ENCODE measurements around the gene CPN2. TPM values are rescaled to one million over a fixed set of nuclear protein-coding genes. Genes with fewer than 3 reads are reported as not detected.

The CPN2 gene
- total RNA-seq, 1 experiment from 2014 or later: not detected

DNA sequence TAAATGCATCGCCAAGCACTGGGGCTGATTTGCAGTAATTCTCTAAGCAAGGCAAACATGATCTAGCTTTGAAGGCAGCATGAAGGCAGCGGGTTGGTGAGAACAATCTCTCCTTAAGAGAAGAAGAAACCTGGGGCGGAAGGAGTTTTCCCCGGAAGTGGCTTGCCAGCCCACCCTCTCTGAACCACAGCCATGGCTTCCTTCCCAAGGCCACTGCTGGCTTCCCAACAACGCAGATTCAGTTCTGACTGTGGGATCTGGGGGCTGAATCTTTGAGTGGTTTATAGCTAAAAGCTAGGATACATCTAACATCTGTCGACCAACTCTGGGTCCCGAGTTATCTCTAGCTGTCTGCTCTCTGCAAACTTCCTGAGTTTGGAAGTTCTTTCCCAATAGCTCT, 4.3 kb upstream of the CPN2 start:
- no peak for DNase-seq (ENCODE audit: low read depth)

DNA sequence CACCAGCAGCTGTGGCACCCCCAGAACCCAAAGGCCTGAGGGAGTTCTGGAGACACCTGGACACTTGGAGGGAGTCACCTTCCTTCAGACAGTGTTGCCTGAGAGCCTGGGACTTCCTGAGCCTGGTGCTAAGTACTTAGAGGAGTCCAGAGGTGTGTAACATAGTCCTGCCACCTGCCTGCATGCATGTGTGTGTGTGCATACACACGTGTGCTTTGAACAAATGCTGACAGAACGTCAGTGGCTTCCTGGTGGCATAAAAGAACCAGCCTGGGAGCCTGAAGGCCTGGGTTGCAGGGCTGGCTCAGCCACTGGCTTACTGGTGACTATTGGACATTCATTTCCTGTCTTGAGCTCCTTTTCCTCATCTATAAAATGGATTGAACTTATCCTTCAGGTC, 3.2 kb upstream of the CPN2 start:
- DNase-seq (ENCODE audit: low read depth): no peak

DNA sequence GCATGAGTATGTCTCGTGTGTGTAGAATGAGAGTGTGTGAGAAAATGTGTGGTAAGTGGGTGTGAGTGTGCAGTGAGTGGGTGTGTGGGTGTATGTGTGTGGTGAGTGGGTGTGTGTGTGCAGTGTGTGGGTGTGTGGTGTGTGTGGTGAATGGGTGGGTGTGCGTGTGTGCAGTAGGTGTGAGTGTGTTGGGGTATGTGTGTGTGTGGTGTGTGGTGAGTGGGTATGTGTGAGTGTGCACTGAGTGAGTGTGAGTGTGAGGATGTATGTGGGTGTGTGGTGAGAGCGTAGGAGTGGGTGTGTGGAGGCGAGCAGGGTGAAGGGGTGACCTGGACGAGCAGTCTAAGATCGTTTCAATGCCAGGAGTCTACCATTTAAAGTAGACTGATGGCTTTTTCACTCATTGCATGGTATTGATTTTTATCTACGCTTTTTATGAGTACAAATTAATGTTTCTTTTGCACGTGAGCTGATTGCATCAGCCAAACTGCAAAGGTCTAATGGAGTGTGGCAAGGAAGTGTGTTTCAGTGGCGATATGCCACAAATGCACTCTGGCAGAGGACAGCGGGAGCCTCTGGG, 1.6 kb upstream of the CPN2 start:
- DNase-seq (ENCODE audit: low read depth): no peak

DNA sequence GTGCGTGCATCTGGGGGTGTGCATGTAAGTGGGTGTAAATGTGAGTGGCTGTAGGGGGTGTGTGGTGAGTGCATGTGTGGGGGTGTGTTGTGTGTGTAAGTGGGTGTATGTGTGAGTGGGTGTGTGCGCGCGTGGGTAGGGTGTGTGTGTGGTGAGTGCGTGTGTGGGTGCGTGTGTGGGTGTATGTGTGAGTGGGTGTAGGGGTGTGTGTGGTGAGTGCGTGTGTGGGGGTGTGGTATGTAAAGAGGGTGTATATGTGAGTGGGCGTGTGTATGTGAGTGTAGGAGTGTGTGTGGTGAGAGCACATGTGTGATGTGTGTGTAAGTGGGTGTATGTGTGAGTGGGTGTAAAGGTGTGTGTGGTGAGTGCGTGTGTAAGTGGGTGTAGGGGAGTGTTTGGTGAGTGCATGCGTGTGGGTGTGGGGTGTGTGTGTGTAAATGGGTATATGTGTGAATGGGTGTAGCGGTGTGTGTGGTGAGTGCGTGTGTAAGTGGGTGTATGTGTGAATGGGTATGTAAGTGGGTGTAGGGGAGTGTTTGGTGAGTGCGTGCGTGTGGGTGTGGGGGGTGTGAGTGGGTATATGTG, 916 bp upstream of the CPN2 start:
- no peak for DNase-seq (ENCODE audit: low read depth)

DNA sequence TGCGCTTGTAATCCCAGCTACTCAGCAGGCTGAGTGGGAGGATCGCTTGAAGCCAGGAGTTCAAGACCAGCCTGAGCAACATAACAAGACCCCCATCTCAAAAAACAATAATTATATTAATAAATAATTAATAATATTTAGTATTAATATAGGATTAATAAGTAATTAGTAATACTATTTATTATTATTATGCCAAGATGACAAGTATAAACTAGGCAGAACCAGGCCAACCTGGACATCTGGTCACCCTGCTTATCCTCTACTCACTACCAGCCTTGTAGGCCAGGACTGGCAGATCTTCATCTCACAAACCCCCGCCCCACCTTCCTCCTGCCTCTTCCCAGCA, 429 bp downstream of the CPN2 start:
- DNase-seq (ENCODE audit: low read depth): no peak

DNA sequence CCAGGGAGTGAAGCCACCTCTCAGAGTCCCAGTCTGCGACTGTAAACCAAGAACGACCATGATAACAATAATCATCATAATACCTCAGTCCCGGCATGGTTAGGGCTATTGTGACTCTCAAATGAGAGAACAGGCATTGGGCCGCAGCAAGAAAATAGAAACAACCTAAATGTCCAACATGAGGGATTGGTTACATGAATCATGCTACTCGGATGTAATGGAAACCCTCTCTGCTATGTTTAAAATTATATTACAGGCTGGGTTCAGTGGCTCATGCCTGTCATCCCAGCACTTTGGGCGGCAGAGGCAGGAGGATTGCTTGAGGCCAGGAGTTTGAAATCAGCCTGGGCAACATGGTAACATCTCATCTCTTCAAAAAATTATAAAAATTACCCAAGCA, 2.8 kb downstream of the CPN2 start:
- DNase-seq (ENCODE audit: low read depth): no peak

DNA sequence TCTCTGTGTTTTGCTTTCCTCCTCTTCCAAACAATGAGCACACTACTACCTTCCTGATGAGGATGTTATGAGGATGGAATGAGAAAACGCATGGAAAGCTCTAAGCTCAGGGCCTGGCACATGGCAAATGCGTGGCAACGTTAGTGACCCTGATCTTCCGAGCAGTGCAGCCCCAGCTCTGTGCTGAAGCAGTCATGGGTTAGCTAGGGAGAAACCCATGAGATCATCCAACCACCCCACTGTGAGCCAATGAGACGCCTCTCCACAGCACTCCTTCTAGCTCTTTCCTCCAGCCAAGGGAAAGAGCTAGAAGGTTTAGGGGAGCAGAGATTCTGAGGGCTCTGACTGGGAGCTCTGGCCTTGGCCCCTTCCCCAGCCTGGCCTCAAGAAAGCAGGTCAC, 4.5 kb downstream of the CPN2 start:
- no peak for DNase-seq (ENCODE audit: low read depth)

DNA sequence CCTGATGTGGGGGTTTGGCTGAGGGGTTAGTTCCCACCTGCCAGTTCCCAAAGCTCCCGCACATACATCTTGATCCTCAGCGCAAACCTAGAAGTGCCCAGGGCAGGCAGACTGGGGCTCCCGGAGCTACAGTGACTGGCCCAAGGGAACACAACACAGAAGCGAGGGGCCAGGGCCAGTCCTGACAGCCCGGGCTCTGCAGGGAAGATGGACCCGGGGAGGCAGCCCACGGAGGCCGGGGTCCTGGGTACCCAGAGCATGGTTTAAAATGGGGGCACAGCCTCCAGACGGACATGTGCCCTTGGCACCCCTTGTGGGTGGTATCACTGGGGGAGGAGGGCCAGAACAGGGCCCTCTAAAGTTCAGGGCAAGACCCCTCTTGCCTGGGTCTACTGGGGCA, 5.1 kb downstream of the CPN2 start:
- DNase-seq (ENCODE audit: low read depth): no peak

DNA sequence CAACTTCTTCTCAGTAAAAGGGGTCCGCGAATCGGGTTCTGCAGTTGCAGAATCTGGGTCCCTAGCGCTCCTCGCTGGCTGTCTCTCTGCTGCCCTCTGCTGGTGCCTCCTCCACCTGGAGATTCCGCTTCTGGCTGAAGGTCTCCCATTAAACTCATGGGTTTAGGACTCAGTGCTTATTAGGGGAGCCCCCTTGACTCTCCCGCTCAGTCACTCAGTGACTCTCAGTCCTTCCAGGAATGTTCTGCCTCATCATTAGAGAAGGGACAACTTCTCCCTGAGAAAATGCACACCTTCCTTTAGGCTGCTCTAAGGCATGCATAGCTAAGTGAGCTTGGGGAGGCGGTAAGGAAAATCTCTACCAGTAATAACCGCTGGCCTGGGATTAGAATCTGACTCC, 7.1 kb downstream of the CPN2 start:
- DNase-seq (ENCODE audit: low read depth): peak; percentile 56

DNA sequence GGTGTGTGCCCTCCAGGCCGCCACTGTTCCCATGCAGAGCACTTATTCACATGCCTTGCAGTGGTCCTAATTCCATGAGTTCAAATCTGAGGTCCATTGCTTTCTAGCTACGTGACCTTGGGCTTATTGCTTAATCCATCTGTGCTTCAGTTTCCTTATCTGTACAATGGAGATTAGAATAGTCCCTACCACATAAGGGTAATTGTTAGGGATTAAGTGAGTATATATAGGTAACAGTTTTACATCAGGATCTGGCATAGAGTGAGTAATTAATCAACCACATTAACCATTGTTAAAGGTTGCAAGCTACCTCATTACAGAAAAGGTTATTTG, 7.6 kb downstream of the CPN2 start:
- DNase-seq (ENCODE audit: low read depth): no peak

DNA sequence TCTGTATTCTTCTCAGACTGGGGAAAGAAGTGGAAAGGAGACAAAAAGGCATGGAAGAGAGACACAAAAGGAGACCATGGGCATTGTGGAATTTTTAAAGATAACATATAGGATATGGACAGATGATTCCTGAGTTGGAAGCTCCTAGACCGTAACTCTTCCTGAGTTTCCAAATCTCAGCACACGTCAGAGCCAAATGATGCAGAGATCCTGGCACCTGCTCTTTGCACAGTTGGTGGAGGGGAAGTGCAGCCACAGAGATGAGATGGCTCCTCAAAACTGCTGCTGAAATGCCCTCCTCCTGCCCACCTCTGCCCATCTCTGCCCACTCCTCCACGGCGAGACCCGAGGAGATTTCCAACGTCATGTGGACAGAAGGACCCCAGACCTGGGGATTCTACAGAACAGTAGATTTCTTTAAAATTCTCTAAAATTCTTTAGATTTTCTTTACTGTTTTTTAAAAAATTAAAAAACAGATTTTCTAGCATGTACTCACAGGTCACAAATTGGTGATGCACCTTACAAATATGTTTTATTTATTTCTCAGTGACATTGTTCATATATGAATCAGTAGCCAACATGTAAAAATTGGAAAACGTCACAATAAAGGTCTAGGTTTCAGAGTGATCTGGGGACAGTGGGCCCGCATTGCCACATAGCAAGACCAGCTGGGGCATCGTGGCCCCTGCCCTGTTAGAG, 8.1 kb downstream of the CPN2 start:
- DNase-seq (ENCODE audit: low read depth): peak; percentile 35

DNA sequence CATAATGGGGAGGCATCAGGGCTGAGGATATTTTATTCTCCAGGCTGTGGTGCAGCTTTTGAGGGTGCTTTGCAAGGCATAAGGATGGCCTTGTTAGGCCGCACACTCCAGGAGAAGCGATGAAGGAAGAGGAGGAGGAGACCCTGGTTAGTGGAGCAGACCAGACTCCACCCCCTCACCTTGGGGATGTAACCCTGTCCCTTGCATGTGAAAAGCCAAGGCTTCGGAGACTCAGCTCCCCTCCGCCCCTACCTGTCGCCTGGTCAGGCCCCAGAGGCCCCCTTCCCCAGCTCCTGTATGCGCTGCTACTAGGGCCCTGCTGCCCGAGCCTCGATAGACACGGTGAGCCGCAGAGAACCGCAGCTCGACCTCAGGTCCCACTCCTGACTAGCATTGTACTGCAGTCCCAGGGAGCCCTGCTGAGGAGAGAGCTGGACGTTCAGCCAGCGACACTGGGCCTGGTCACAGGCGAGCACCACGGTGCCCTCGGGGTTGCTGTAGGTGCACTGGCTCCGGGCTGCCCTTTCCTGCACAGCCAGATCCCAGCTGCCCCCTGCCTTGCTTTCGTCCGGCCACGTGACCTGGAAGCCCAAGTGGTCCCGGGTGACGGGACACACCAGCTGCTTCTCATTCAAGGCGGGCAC, 10.2 kb downstream of the CPN2 start:
- DNase-seq (ENCODE audit: low read depth): no peak

DNA sequence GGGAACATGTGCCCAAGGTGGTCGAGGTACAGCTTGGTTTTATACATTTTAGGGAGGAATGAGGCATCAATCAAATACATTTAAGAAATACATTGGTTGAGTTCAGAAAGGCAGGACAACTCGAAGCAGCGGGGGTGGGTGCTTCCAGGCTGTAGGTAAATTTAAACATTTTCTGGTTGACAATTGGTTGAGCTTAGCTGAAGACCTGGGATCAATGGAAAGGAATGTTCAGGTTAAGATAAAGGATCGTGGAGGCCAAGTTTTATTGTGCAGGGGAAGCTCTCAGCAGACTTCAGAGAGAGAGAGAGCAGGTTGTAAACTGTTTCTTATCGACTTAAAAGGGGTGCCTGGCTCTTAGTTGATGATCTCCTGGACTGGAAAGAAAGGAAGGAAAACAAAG, 11.3 kb downstream of the CPN2 start:
- no peak for DNase-seq (ENCODE audit: low read depth)

DNA sequence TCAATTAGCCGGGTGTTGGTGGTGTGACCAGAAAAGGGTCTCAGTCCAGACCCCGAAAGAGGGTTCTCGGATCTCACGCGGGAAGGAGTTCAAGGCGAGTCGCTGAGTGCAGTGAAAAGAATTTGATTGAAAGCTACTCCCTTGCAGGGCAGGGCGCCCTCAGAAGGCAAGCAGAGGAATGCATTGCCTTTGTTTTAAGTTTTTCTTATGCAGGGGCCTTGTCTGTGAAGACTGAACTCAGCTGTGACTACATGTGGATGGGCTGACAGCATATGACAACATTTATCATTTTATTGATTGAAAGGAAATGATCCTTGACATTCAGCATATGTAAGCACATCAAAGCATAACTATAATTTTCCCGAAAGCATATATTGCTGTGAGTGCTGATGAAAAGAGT, 11.8 kb downstream of the CPN2 start:
- no peak for DNase-seq (ENCODE audit: low read depth)

DNA sequence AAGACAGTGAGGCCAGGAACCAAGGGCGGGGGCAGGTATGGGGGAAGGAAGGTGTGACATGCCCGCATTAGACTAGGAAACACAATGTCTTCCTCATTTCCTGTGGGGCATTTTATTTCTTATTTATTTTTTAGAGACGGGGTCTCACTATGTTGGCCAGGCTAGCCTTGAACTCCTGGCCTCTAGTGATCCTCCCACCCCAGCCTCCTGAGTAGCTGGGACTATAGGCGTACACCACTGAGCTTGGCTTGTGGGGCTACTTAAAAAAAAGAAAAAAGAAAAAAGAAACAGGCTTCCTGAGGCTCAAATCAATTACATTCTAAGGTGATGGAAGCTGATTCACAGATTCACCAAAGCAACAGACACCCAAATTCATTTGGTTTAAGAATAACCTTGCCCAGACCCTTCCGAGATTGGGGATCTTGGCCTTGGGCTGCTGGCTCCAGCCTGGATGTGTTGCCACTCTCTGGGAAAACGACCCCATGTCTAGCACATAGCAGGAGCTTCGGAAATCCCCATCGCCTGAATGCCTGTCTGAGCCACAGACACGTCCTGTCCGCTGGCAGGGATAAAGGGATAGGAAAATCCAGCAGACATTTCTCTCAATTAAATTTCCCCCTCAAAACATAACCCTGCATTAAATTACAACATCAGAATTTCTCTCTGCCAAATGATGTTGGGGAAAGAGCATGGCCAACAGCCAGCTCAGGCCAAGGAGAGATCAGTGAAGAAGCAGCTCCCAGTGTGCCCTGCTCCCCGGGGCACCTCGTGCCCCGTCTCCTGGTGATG, 13.0 kb downstream of the CPN2 start:
- DNase-seq (ENCODE audit: low read depth): no peak

DNA sequence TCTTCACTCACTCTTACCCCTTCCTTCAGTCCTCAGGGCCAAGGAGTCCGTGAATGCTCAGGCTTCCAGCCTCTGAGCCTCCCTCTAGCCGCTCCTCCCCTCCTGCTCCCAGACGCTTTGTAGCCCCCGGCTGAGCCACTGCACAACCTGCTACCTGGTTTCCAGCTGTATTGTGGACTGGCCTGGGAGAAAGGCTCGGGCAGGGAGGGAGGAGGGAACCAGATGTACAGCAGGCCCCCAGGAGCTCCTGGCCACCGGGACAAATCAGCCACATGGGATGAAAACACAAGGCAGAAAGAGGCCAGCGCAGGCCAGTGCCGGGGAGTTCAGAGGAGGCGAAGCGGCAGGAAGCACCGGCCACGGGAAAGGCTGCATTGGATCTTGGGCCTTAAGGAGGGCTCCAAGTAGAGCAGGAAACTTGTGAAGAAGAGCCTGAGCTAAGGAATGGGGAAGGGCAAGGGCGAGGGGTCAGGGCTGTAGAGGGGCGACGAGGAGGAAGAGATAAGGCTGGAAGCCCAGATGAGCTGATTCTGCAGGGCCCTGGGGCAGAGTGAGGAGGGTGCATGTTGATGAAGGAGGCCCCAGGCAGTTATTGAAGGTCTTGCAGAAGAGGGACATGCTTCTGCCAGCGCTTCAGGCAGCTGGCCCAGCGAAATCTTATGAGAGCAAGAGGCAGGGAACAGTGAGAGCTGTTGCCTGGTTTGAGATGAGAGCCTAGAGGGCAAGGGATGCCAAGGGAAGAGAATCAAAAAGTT, 14.3 kb downstream of the CPN2 start:
- no peak for DNase-seq (ENCODE audit: low read depth)

DNA sequence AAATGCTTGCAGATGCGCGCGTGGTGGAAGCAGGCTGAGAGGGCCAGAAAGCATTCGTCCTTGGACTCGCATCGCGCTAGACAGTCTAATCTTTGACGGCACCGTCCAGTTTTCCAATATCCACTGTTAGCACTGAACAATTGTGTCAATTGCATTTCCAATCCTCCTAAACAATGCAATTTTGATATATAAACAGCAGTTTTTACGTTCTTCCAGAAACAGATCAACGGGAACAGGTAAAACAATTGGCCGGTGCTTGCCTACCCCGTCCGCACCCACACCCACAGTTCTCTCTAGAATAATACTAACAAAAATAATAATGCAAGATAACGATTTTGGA, 17.2 kb downstream of the CPN2 start:
- no peak for DNase-seq (ENCODE audit: low read depth)

DNA sequence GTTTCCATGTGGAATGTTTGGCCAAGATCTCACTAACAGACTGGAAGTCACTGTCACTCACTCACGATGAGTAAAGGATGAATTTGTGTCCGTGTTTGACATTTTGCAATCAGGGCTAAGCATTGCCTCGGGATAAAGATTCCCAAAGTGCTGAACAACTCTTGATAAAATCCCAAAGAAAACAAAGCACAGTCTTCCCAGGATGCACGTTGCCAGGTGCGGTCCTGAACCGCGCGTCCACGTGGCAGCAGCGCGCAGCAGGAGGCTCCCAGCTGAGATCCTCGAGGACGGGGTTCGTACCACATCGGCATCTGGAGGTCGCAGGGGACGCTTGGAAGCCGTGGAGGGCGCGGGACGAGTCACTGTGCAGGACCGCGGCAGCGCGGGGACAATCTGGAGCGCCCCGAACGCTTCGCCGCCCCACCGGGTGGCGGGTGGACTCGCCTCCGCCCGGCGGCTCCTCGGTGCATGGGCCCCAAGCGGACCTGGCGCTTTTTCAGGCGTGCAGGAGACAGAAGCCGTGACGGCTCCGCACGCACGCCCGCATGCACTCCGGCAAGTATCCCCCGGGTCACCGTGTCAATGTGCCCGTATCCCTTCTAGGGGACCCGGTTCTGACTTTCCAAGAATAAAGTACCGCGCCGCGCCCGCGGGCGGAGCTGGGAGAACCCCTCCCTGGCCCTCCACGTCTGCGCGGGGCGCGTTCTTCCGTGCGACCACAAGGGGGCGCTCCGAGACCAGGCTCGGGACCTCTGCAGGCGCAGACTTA, 17.7 kb downstream of the CPN2 start:
- DNase-seq (ENCODE audit: low read depth): peak; percentile 86

DNA sequence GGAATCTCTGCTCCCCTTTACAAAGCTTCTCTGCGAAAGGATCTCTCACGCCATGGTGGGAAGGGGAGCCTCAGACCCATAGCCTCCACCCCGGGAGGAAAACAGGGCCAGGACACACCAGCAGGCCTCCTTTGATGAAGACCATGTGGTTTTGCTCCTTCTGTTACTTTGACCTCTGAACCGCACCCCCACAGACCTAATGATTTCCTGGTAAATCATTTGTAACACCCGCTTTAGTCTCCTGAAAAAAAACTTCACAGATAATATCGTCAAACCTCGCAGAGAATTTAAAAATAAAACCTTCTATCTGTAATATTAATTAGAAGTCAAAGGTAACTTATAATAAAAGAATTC, 18.3 kb downstream of the CPN2 start:
- DNase-seq (ENCODE audit: low read depth): no peak

DNA sequence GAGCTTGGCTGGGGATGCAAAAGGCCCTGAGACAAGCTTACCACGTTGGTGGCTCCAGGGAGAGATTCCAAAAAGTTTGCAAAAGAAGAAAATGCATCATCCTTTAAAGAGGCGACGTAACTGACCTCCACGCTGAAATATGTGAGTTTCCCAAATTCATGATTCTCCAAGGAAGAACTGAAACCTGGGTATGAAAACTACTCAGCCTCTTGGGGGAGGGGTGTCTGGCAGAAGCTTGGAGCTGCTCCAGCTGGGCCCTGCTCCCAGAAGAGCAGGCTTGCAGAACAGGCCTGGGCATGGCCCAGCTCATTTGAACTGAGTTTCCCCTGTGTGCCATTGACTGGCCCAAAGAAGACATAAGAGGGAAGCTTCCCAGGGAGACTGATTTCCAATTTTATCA, 20.5 kb downstream of the CPN2 start:
- DNase-seq (ENCODE audit: low read depth): peak; percentile 54

DNA sequence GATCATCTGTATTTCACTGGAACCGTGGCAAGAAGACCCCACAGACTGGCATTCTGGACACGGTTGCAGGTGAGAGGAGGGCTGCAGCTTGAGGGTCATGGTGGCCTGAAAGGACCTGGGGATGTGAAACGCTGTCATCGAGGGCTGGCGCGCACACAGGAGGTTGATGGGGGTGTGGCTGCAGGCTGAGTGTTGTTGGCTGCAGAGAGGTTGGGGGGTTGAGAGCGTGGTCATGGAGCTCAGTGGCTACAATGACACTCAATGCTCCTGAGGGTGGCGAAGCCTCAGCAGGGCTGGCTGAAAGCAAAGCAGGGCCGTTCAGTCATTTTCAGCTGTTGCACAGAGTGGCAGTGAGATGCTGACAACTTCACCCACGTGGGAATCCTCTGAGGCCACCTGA, 21.0 kb downstream of the CPN2 start:
- no peak for DNase-seq (ENCODE audit: low read depth)

Data from M059J (cell line).